K562 (cell line): ENCODE results near the gene TCF3. TPM values are rescaled to one million over a fixed set of nuclear protein-coding genes. Genes with fewer than 3 reads are reported as not detected.

ENCODE experiments used
- ATAC-seq: fragments of 200-7000 bp; cut with Tn5 transposase; 3 replicates; pipeline ENCODE4 v1.9.1; 2020; ENCODE audit warnings: moderate library complexity
- BruUV-seq: library from RNA; stranded (reverse); fragments of 400-500 nt; replicated peaks from 2 replicates; lab custom pipeline; 2021; lab: Mats Ljungman, UMichigan
- CTCF ChIA-PET: fragments of 300-600 bp; formaldehyde crosslinking; extraction: SDS; loops from one replicate; lab custom pipeline; 2021; ENCODE audit warnings: low intra/inter-chr PET ratio; lab: Yijun Ruan, JAX
- POLR2A ChIA-PET: fragments of 300-600, 350-650 bp; sonication (Branson Sonifier 250); formaldehyde crosslinking; extraction: SDS; loops from one replicate; lab custom pipeline; 2021; ENCODE audit warnings: antibody characterized with exemption, inconsistent platforms; lab: Yijun Ruan, JAX
- DNase-seq, 4 experiments: peaks; one replicate each; pipeline versions ENCODE4 v3.0.0 to v3.0.0-alpha.2; 2011 to 2018; ENCODE audit warnings: low spot score in 3 of 4, mixed read lengths in 3 of 4; ENCODE audit errors: extremely low read depth in 1 of 4
- FAIRE-seq: peaks from 2 replicates; lab custom pipeline; 2011; peaks lifted over from hg19 to GRCh38; lab: Jason Lieb, UNC
- H2AFZ ChIP-seq: 2 replicates; pipeline ENCODE4 v1.6.0; 2011; ENCODE audit warnings: low read depth, low read length, control low read depth, inconsistent platforms
- H3K27ac ChIP-seq: fragments of 200-600 bp; 3 replicates; pipeline ENCODE4 v1.8.0; 2011; ENCODE audit warnings: low read depth, mild to moderate bottlenecking, control low read depth, inconsistent platforms, low read length, moderate library complexity, mixed read lengths; ENCODE audit errors: extremely low read depth
- H3K27me3 ChIP-seq, 2 experiments: fragments of 300-600 bp in 1 of 2; 2 replicates in 1 of 2; 3 replicates in 1 of 2; pipeline versions ENCODE4 v1.6.0 to v1.8.0; 2011; ENCODE audit warnings: inconsistent platforms in 2 of 2, low read length in 2 of 2, mild to moderate bottlenecking in 1 of 2, mixed read lengths in 1 of 2, moderate library complexity in 1 of 2; ENCODE audit not compliant: control insufficient read depth in 2 of 2, insufficient read depth in 2 of 2
- H3K36me3 ChIP-seq: fragments of 300-600 bp; 3 replicates; pipeline ENCODE4 v1.8.0; 2011; ENCODE audit warnings: mild to moderate bottlenecking, low read length, inconsistent platforms; ENCODE audit not compliant: control insufficient read depth, insufficient read depth
- H3K4me1 ChIP-seq, 2 experiments: fragments of 200-600 bp in 1 of 2; replicated peaks in 1 of 2; 2 replicates in 1 of 2; 3 replicates in 1 of 2; pipeline versions ENCODE4 v1.5.1 to v1.8.0; 2011; ENCODE audit warnings: inconsistent platforms in 2 of 2, low read length in 2 of 2, mild to moderate bottlenecking in 1 of 2, mixed read lengths in 1 of 2, moderate library complexity in 1 of 2; ENCODE audit not compliant: control insufficient read depth in 2 of 2, insufficient read depth in 2 of 2
- H3K4me2 ChIP-seq: 2 replicates; pipeline ENCODE4 v1.6.1; 2011; ENCODE audit warnings: low read length, control low read depth, inconsistent platforms, mixed read lengths; ENCODE audit not compliant: insufficient read depth
- H3K4me3 ChIP-seq: fragments of 200-600 bp; sonication (generic), shearing (Covaris generic); 2 replicates; pipeline ENCODE4 v1.5.1; 2016; ENCODE audit warnings: control low read depth, inconsistent platforms
- H3K79me2 ChIP-seq: fragments of 200-600 bp; 3 replicates; pipeline ENCODE4 v1.8.0; 2011; ENCODE audit warnings: low read length, inconsistent platforms; ENCODE audit not compliant: control insufficient read depth, insufficient read depth
- H3K9ac ChIP-seq, 2 experiments: 2 replicates each; pipeline versions ENCODE4 v1.6.0 to v1.6.1; 2011; ENCODE audit warnings: low read depth in 2 of 2, low read length in 2 of 2, control low read depth in 1 of 2, inconsistent platforms in 1 of 2, mild to moderate bottlenecking in 1 of 2, mixed read lengths in 1 of 2; ENCODE audit not compliant: insufficient read depth in 1 of 2
- H3K9me1 ChIP-seq: one replicate; pipeline ENCODE4 v1.6.0; 2011; ENCODE audit warnings: inconsistent platforms, mild to moderate bottlenecking, low read length, moderate library complexity; ENCODE audit not compliant: control insufficient read depth, insufficient read depth
- H3K9me3 ChIP-seq: replicated peaks from 2 replicates; pipeline ENCODE4 v1.5.1; 2011; ENCODE audit warnings: low read depth, low read length, inconsistent platforms; ENCODE audit not compliant: control insufficient read depth, insufficient read depth
- H4K20me1 ChIP-seq: replicated peaks from 2 replicates; pipeline ENCODE4 v1.6.1; 2011; ENCODE audit warnings: low read length, inconsistent platforms, mixed read lengths; ENCODE audit not compliant: control insufficient read depth, insufficient read depth
- NR1H2 ChIP-seq: sonication (generic); formaldehyde crosslinking; IDR thresholded peaks from 2 replicates; pipeline ENCODE4 v1.4.0; 2020; ENCODE audit warnings: mild to moderate bottlenecking, missing genetic modification reagents
- RBM17 ChIP-seq: fragments of 200-400 bp; formaldehyde crosslinking; IDR thresholded peaks from 2 replicates; pipeline ENCODE4 v1.6.1; 2017; ENCODE audit warnings: low read depth, mild to moderate bottlenecking, low read length, borderline replicate concordance
- RBM25 ChIP-seq: fragments of 200-400 bp; formaldehyde crosslinking; IDR thresholded peaks from 2 replicates; pipeline ENCODE4 v1.6.1; 2018; ENCODE audit warnings: low read length, low read depth, moderate library complexity; ENCODE audit not compliant: severe bottlenecking
- WGBS: fragments of 100-300 bp; shearing (Covaris generic); methylation state at CpG from one replicate; pipeline ENCODE4 v1.1.6; 2016; ENCODE audit warnings: low coverage, mixed read lengths; ENCODE audit not compliant: insufficient coverage; ENCODE audit errors: missing lambda C conversion rate; 5-methylcytosine and 5-hydroxymethylcytosine counted together
- in situ Hi-C: fragments of 300-500 bp; cut with MboI; formaldehyde crosslinking; loops from 4 replicates; pipeline ENCODE4 v1.15.0; 2018; ENCODE audit warnings: inconsistent platforms, mixed read lengths
- intact Hi-C: fragments of 100-400 bp; cut with micrococcal nuclease; formaldehyde crosslinking; loops from 2 replicates; pipeline ENCODE4 v1.14.2; 2022
- polyA plus RNA-seq, 8 experiments: library from polyadenylated mRNA; depleted of rRNA in 4 of 8; stranded (reverse) in 5 of 8; unstranded in 3 of 8; fragments of >200 nt; fragmentation: Nextera tagmentation in 2 of 8; fragmentation: Illumina TruSeq in 1 of 8; extraction: Ambion mirVana in 2 of 8; extraction: Trizol in 1 of 8; gene quantifications; 2 replicates each; pipeline versions ENCODE4 v1.2.1 to v1.2.3, GENCODE V29; 2011 to 2014; ENCODE audit warnings: inconsistent platforms in 1 of 8, missing spikeins in 1 of 8
- total RNA-seq, 7 experiments: library from RNA; depleted of rRNA in 6 of 7; stranded (reverse); fragments of >200 nt in 6 of 7; fragmentation: Illumina TruSeq in 2 of 7; extraction: Trizol in 2 of 7; gene quantifications; 2 replicates each; pipeline versions ENCODE4 v1.2.1 to v1.2.3, GENCODE V29; 2011 to 2021; ENCODE audit warnings: low replicate concordance in 1 of 7
- TF ChIP-seq, protein P1 (sequence below): sonication (generic); formaldehyde crosslinking; IDR thresholded peaks from 2 replicates; pipeline ENCODE4 v1.8.0; 2023; ENCODE audit warnings: mild to moderate bottlenecking, missing genetic modification reagents
- TF ChIP-seq, protein P2 (sequence below): sonication (generic); formaldehyde crosslinking; IDR thresholded peaks from 2 replicates; pipeline ENCODE4 v1.9.0; 2022; ENCODE audit warnings: mild to moderate bottlenecking, missing genetic modification reagents
- TF ChIP-seq, protein P3 (sequence below): IDR thresholded peaks from 3 replicates; pipeline ENCODE4 v1.6.1; 2011; ENCODE audit warnings: borderline replicate concordance, mild to moderate bottlenecking; ENCODE audit not compliant: insufficient read length, insufficient read depth

Gene TCF3
- total and polyA plus RNA-seq, 9 of the 15 experiments (the other 6 are each of a cell fraction or from before 2014, with no cell fraction given): 5.6 to 259 (median 84.0) TPM

DNA sequence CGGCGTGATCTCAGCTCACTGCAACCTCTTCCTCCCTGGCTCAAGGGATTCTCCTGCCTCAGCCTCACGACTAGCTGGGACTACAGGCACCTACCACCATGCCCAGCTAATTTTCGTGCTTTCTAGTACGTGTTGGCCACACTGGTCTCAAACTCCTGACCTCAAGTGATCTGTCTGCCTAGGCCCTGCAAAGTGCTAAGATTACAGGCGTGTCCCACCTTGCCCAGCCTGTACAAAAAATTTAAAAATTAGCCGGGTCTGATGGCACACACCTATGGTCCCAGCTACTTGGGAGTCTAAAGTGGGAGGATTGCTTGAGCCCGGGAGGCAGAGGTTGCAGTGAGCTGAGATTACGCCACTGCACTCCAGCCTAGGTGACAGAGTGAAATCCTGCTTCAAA lies 79.6 kb downstream of the TCF3 start:
- TF ChIP-seq RBM17 (no peak), NR1H2 (CRISPR knock-in tag) (no peak), RBM25 (no peak)
- TF ChIP-seq, protein P1, sequence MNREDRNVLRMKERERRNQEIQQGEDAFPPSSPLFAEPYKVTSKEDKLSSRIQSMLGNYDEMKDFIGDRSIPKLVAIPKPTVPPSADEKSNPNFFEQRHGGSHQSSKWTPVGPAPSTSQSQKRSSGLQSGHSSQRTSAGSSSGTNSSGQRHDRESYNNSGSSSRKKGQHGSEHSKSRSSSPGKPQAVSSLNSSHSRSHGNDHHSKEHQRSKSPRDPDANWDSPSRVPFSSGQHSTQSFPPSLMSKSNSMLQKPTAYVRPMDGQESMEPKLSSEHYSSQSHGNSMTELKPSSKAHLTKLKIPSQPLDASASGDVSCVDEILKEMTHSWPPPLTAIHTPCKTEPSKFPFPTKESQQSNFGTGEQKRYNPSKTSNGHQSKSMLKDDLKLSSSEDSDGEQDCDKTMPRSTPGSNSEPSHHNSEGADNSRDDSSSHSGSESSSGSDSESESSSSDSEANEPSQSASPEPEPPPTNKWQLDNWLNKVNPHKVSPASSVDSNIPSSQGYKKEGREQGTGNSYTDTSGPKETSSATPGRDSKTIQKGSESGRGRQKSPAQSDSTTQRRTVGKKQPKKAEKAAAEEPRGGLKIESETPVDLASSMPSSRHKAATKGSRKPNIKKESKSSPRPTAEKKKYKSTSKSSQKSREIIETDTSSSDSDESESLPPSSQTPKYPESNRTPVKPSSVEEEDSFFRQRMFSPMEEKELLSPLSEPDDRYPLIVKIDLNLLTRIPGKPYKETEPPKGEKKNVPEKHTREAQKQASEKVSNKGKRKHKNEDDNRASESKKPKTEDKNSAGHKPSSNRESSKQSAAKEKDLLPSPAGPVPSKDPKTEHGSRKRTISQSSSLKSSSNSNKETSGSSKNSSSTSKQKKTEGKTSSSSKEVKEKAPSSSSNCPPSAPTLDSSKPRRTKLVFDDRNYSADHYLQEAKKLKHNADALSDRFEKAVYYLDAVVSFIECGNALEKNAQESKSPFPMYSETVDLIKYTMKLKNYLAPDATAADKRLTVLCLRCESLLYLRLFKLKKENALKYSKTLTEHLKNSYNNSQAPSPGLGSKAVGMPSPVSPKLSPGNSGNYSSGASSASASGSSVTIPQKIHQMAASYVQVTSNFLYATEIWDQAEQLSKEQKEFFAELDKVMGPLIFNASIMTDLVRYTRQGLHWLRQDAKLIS: no peak
- TF ChIP-seq, protein P2, sequence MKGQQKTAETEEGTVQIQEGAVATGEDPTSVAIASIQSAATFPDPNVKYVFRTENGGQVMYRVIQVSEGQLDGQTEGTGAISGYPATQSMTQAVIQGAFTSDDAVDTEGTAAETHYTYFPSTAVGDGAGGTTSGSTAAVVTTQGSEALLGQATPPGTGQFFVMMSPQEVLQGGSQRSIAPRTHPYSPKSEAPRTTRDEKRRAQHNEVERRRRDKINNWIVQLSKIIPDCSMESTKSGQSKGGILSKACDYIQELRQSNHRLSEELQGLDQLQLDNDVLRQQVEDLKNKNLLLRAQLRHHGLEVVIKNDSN (CRISPR knock-in tag): no peak
- TF ChIP-seq, protein P3, sequence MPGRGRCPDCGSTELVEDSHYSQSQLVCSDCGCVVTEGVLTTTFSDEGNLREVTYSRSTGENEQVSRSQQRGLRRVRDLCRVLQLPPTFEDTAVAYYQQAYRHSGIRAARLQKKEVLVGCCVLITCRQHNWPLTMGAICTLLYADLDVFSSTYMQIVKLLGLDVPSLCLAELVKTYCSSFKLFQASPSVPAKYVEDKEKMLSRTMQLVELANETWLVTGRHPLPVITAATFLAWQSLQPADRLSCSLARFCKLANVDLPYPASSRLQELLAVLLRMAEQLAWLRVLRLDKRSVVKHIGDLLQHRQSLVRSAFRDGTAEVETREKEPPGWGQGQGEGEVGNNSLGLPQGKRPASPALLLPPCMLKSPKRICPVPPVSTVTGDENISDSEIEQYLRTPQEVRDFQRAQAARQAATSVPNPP: no peak
- H3K36me3 ChIP-seq: peaks cover 16% of the 10 kb centered on the region; the same call in 1 of the 3 replicates
- DNase-seq (no peak), ATAC-seq (no peak), FAIRE-seq (peak; percentile 40)
- no peaks in the 10 kb centered on the region for H3K79me2 ChIP-seq
- intact Hi-C loops (no loop called here), in situ Hi-C loops (no loop called here)
- H4K20me1 ChIP-seq: no peaks in the 10 kb centered on the region; the same call in 1 of the 2 replicates
- no peaks in the 10 kb centered on the region for H3K9me1 ChIP-seq
- H3K4me2 ChIP-seq: no peak overlapping the region
- H3K27ac ChIP-seq: no peak overlapping the region
- no peaks in the 10 kb centered on the region for H3K27me3 ChIP-seq
- H3K4me1 ChIP-seq: peaks cover 12 to 55% of the 10 kb centered on the region in 2 experiments; a peak in 4 of 5 replicates
- H3K9ac ChIP-seq: no peak overlapping the region; a peak in 1 of 4 replicates
- no TSS peak for BruUV-seq
- H2AFZ ChIP-seq: no peak overlapping the region
- WGBS: 62% methylated on average over 9 of the region's 9 CpGs
- CTCF ChIA-PET: no interaction called here
- POLR2A ChIA-PET: interaction anchor here (0.6 to 0.7 kb wide), 2 partner anchors 9 to 543 kb away, joined by 3 read pairs; no protein-coding TSS in a partner anchor
- H3K9me3 ChIP-seq: no peaks in the 10 kb centered on the region
- H3K4me3 ChIP-seq: no peak overlapping the region
